Colonic mucosa (tissue), 4 donors: Measurements from ENCODE around the gene AQP3. TPM values are rescaled to one million over a fixed set of nuclear protein-coding genes. Genes with fewer than 3 reads are reported as not detected.

Experiments used
- DNase-seq: peaks from one replicate; pipeline ENCODE4 v3.0.0-alpha.2; 2020
- H3K27ac ChIP-seq: fragments of 200-600 bp; one replicate; pipeline ENCODE4 v1.8.0; 2021
- H3K27me3 ChIP-seq: fragments of 200-600 bp; one replicate; pipeline ENCODE4 v1.8.0; 2021
- H3K36me3 ChIP-seq: fragments of 200-600 bp; one replicate; pipeline ENCODE4 v1.8.0; 2021
- H3K4me1 ChIP-seq: fragments of 200-600 bp; one replicate; pipeline ENCODE4 v1.8.0; 2021; ENCODE audit warnings: mild to moderate bottlenecking
- H3K4me3 ChIP-seq: fragments of 200-600 bp; one replicate; pipeline ENCODE4 v1.8.0; 2021
- H3K9ac ChIP-seq, 2 donors: one replicate each; pipeline ENCODE4 v1.7.0; 2013; ENCODE audit warnings: control low read depth in 2 of 2, low read depth in 2 of 2, low read length in 2 of 2
- H3K9me3 ChIP-seq: fragments of 200-600 bp; one replicate; pipeline ENCODE4 v1.8.0; 2021
- intact Hi-C: fragments of 100-400 bp; cut with DNase I; formaldehyde crosslinking; loops from one replicate; pipeline ENCODE4 v1.14.1; 2022
- total RNA-seq, 2 donors: library from RNA; stranded (reverse); fragmentation: NEBNext Ultra II Directional in 1 of 2; extraction: Animal tissue kit (Norgen Biotek cat#: 25700) in 1 of 2; gene quantifications; one replicate each; pipeline ENCODE4 v1.2.1, GENCODE V29; 2021
- TF ChIP-seq, protein P1 (sequence below): fragments of 200-600 bp; IDR thresholded peaks from one replicate; pipeline ENCODE4 v1.8.0; 2022; ENCODE audit warnings: antibody characterized with exemption, mild to moderate bottlenecking
- donor health status: healthy.
- donor health status: DM: no; HTN: no; CAD: no.
- donor health status: DM: no; HTN: no; CAD: no.

AQP3 gene
- total RNA-seq, 2 donors from 2014 or later, result 7.2 to 13.3 TPM

GRCh38 chr9:33476503-33476902 lies 29.1 kb upstream of the AQP3 start:
- no peak overlapping the region for H3K9ac ChIP-seq
- DNase-seq, result no peak
- H3K9me3 ChIP-seq, result no peaks in the 10 kb centered on the region
- no peaks in the 10 kb centered on the region for H3K27me3 ChIP-seq
- H3K4me3 ChIP-seq, result no peak overlapping the region
- H3K27ac ChIP-seq, result no peak overlapping the region
- intact Hi-C loops, result no loop called here
- TF ChIP-seq, protein P1, sequence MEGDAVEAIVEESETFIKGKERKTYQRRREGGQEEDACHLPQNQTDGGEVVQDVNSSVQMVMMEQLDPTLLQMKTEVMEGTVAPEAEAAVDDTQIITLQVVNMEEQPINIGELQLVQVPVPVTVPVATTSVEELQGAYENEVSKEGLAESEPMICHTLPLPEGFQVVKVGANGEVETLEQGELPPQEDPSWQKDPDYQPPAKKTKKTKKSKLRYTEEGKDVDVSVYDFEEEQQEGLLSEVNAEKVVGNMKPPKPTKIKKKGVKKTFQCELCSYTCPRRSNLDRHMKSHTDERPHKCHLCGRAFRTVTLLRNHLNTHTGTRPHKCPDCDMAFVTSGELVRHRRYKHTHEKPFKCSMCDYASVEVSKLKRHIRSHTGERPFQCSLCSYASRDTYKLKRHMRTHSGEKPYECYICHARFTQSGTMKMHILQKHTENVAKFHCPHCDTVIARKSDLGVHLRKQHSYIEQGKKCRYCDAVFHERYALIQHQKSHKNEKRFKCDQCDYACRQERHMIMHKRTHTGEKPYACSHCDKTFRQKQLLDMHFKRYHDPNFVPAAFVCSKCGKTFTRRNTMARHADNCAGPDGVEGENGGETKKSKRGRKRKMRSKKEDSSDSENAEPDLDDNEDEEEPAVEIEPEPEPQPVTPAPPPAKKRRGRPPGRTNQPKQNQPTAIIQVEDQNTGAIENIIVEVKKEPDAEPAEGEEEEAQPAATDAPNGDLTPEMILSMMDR, result no peak
- no peaks in the 10 kb centered on the region for H3K36me3 ChIP-seq
- no peaks in the 10 kb centered on the region for H3K4me1 ChIP-seq

- Histone ChIP-seq H3K4me3 (no peak overlapping the region), H3K27me3 (no peaks in the 10 kb centered on the region), H3K27ac (no peak overlapping the region), H3K9ac (no peak overlapping the region), H3K36me3 (peaks cover 8% of the 10 kb centered on the region), H3K9me3 (no peaks in the 10 kb centered on the region), H3K4me1 (no peaks in the 10 kb centered on the region)
- no peak for DNase-seq
- TF ChIP-seq, protein P1, result no peak
- intact Hi-C loops, result no loop called here
These were observed 28.0 kb upstream of the AQP3 start for GRCh38 chr9:33475357-33475756.

DNA sequence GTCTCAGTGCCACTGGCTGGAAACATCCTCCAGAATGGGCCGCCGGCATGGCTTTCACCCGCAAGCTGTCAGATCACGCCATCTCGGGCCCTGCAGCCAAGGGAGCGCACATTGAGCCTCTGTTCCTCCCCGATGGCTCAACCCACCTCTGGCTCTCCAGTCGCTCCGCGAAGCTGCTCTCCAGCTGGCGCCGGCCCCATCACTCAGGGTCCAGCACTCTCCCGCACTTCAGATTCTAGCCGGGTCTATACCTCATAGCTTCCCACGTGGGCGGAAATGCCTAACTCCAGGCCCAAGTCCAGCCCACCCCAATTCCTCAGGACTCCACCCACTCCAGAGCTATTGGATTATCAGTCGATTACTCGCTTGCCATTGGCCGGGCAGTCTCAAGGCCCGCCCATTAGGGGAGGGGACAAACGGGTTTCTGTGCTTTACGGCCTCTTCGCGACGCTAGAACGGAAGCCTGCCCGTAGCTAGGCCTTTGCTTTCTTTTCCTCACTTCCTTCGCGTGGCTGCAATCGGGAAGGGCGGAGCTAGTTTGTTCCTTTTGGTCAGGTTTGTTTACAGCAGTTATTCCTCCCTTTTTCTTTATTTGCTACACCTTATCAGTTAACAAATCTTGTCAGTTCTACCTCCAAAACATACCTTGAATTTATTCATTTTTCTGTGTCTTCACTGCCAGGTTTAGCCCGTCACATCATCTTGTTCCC lies 26.4 kb upstream of the AQP3 start, which contains the start of gene NOL6:
Gene NOL6 (minus strand): TSS at position 282 of the 710 bp plus-strand sequence. CDS start 82 bp downstream, at position 200.
- Histone ChIP-seq H3K9me3 (no peaks in the 10 kb centered on the region), H3K4me1 (no peaks in the 10 kb centered on the region), H3K36me3 (peaks cover 8% of the 10 kb centered on the region), H3K27ac (peak within 1 kb of the TSS; percentile 73), H3K4me3 (peak within 1 kb of the TSS; percentile 92), H3K27me3 (no peaks in the 10 kb centered on the region), H3K9ac (peak within 1 kb of the TSS; percentile 57 to 78)
- peak; percentile 98 for DNase-seq
- intact Hi-C loops, result no loop called here
- TF ChIP-seq, protein P1, result no peak

DNA sequence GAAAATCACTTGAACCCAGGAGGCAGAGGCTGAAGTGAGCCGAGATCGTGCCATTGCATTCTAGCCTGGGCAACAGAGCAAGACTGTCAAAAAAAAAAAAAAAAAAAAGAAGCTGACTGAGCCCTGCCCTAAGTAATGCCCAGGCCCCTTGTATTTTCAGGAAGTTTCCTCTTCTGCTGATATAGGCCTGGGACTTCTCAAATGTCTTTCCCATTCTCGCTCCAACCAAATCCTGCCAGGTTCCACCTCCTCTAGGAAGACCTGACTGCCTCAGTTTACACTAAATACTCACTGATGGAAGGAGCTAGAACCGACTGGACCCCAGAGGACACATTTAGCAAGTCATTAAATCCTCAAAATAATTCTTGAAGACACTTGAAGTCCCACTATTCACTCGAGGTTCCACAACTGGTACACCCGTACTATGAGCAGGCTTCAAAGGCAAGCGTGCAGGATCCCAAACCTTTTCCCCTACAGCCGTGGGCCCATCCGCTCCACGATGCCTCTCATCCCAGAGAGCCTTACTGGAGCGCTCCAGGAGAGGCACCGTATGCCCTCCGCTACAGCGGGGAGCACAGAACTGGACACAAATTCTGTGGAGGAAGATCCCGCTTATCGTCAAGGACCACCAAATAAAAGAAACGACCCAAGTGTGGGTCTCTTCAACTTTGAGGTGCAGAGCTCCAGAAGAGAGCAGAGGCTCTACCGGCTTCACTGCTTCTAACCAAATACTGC lies 25.7 kb upstream of the AQP3 start:
- intact Hi-C loops, result no loop called here
- Histone ChIP-seq H3K4me3 (peak overlapping the region; percentile 92), H3K27me3 (no peaks in the 10 kb centered on the region), H3K36me3 (peaks cover 8% of the 10 kb centered on the region), H3K9ac (peak overlapping the region; percentile 57 to 78), H3K27ac (no peak overlapping the region), H3K9me3 (no peaks in the 10 kb centered on the region), H3K4me1 (no peaks in the 10 kb centered on the region)
- no peak for DNase-seq
- TF ChIP-seq, protein P1, result no peak

- intact Hi-C loops, result no loop called here
These were observed 24.9 kb upstream of the AQP3 start for GRCh38 chr9:33472171-33472880.

More at GRCh38 chr9:33472171-33472880, 24.9 kb upstream of the AQP3 start:
- Histone ChIP-seq H3K9ac (peak overlapping the region in 1 of 2 donors; percentile 9), H3K9me3 (no peaks in the 10 kb centered on the region), H3K4me3 (peak overlapping the region; percentile 92), H3K27ac (no peak overlapping the region), H3K27me3 (no peaks in the 10 kb centered on the region), H3K4me1 (no peaks in the 10 kb centered on the region), H3K36me3 (peaks cover 8% of the 10 kb centered on the region)
- TF ChIP-seq, protein P1, result no peak
- no peak for DNase-seq
